ENCODE results near the gene LARP1.

- TF ChIP-seq REST (IDR thresholded peaks at IDR 0.05; ENCODE audit: low read depth) (no peak), NFIC (IDR thresholded peaks at IDR 0.05) (no peak), FOXM1 (IDR thresholded peaks at IDR 0.05; ENCODE audit: borderline replicate concordance, low read depth) (no peak), EGR1 (IDR thresholded peaks at IDR 0.05) (no peak), RAD21 (IDR thresholded peaks at IDR 0.05; ENCODE audit: low read depth) (no peak), MAX (IDR thresholded peaks at IDR 0.05) (no peak; the same call in 1 of the 2 replicates), TAF1 (IDR thresholded peaks at IDR 0.05; ENCODE audit: low read depth) (peak; percentile 9; the same call in 1 of the 2 replicates), EP300 (IDR thresholded peaks at IDR 0.05; ENCODE audit: borderline replicate concordance) (no peak), USF1 (IDR thresholded peaks at IDR 0.05) (no peak), TEAD4 (IDR thresholded peaks at IDR 0.05) (no peak)
Measured at GRCh38 chr5:154756009-154756867, 1.1 kb downstream of the LARP1 start.

All from Ishikawa (cell line).